HG03280 (cell line): ENCODE results near the gene PTPRN2.
"Not testable (repeated sequence)": the region's sequence is repeated elsewhere in the genome, so short reads cannot be mapped to it uniquely, and the experiment has no call there.

Experiments
- ATAC-seq: cut with Tn5 transposase; IDR thresholded peaks from one replicate; pipeline ENCODE4 v1.9.1; 2021; ENCODE audit warnings: mild to moderate bottlenecking, moderate library complexity; ENCODE audit not compliant: unreplicated experiment

The PTPRN2 gene

DNA sequence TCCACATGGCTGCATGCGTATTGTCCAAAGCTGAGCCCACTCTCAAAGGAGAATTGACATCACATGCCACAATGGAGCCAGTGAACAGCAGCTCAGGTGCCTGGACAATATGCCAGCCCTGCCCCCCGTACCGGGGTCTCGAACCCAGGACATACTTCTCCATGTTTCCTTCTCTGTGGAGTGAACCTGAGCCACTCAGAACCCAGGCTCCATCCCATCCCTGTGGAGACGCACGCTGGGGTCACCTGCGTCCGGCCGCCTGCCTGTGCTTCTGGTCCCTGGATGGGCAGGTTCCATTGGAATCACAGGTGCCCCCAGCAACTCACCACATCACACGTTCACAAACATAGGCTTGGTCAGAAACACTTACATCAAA lies 1021.0 kb downstream of the PTPRN2 start:
- no peak for ATAC-seq

DNA sequence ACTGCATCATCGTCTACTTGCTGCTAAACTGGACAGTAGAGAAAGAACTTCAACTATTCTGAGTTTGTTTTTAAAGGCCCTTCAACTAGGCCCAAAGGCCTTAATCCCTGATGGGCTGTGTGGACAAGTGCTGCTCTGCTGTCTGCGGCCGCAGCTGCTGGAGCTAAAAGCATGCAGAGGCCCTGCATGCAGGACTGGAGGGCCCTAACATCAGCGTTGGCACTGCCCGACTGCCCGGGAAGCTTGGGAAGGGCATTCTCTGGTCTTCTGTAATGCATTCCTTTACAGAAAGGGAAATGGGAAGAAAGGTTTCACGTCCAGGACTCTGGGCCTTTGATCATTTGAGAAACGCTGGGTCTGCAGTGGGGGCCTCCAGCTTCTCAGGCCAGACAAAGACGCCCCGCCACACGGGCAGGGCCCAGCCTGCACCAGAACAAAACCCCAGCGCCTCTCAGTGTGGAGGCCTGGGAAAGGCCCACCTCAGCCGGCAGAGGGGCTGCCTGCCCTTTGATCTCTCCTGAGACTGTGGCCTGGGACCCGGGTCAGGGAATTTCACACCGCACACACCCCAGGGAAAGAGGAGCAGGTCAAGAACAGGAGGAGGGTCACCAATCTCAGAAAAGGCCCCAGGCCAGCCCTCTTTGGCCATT lies 1021.5 kb downstream of the PTPRN2 start:
- no peak for ATAC-seq

DNA sequence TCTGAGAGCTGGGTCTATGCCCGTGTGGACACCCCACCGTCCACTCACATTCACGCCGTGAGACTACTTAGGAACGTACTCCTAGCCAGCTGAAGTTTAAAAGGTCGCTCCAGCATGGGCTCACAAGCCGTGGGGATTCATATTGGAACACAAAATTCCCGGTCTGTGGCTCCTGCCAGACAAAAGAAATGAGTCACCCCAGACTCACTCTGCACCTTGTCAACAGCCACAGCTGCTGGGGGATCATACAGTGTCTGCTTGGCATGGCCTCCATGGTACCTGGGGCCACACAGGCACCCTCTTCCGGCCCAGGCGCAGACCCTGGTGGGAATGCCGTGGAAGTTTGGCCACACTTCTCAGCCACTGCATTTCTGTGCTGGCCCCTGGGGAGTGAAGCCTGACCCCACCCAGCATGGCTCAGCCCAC lies 1022.4 kb downstream of the PTPRN2 start:
- no peak for ATAC-seq

DNA sequence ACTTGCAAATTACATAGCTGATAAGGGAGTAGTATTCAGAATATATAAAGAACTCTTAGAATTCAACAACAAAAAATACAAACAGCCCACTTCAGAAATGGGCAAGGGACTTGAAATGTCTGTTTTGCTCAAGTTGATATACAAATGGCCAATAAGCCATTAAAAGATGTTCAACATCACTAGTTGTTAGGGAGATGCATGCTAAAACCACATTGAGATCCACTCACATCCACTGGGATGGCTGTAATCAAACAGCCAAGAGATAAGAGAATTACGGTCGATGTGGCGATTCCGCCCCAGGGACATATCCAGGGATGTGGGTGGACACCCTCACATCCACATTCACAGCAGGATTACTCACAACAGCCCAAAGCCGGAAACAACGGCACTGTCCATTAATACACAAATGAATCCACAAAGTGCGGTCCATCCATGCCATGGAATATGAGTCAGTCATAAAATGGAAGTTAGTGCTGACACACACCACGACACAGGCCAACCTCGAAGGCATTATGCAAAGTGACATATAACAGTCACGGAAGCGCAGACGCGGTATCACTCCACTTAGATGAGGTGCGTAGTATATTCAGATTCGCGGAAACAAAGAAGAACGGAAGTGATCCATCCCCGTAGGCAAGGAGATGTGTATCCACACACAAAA lies 1023.0 kb downstream of the PTPRN2 start:
- no peak for ATAC-seq

DNA sequence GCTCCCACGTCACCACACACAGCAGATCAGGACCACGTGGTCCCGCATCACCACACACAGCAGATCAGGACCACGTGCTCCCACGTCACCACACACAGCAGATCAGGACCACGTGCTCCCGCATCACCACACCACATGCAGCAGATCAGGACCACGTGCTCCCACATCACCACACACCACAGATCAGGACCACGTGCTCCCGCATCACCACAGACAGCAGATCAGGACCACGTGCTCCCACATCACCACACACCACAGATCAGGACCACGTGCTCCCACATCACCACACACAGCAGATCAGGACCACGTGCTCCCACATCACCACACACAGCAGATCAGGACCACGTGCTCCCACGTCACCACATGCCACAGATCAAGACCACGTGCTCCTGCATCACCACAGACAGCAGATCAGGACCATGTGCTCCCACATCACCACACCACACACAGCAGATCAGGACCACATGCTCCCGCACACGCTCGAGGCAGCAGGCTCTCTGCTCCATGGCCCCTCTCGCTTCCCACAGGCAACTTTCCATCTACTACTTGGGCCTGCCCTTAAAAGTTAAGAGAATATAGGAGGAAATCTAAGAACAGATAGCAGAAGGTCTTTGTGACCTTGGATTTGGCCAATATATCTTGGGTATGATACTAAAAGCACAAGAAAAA lies 1024.0 kb downstream of the PTPRN2 start:
- ATAC-seq, result not testable (repeated sequence)

DNA sequence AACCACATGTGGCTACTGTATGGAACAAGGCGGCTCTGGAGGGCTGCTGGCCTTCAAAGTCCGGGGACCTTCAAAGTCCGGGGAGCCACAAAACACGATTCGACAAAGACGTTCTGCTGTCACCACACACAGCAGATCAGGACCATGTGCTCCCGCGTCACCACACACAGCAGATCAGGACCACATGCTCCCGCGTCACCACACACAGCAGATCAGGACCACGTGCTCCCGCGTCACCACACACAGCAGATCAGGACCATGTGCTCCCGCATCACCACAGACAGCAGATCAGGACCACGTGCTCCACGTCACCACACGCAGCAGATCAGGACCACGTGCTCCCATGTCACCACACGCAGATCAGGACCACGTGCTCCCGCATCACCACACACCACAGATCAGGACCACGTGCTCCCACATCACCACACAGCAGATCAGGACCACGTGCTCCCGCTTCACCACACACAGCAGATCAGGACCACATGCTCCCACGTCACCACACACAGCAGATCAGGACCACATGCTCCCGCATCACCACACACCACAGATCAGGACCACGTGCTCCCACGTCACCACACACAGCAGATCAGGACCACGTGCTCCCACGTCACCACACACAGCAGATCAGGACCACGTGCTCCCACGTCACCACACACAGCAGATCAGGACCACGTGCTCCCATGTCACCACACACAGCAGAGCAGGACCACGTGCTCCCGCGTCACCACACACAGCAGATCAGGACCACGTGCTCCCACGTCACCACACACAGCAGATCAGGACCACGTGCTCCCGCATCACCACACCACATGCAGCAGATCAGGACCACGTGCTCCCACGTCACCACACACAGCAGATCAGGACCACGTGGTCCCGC lies 1024.9 kb downstream of the PTPRN2 start:
- ATAC-seq, result not testable (repeated sequence)

DNA sequence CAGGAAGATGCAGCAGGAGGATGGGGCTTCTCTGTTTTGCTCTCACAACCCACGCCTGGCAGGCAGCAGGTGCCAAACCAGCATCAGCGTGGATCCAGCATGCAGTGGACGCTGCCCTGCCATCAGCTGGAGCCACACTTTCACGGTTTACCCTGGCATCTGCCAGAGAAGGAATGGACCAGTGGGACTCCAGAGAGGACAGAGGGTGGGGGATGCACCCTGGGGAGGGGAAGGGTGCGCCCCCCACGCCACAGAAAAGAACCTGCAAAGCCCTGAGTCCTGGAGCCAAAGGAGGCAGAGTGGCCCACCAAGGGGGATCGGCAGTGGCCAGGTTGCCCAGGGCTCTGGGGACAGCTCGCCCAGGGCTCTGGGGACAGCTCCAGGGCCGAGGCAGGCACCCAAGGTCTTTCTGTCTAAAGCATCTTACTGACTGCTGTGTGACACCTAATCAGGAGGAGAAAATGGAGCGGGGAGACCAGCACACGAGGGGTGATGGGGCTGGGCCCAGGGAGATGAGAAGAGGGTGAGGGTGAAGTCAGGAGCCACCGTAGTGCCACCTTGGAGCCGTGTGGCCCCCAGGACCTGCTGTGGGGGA lies 1025.7 kb downstream of the PTPRN2 start:
- ATAC-seq, result no peak

DNA sequence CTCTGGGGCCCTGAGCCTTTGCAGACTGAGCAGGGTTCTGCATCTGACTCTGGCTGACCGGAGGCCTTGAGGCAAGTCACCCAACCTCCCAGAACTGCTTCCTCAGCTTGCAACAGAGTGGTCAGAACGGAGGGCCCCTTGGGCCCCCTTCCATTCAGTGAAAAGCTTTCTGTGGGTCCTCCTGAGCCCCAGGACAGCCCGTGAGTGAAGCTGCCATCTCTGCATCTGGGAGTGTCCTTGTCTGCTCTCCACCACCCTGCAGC lies 1026.2 kb downstream of the PTPRN2 start:
- no peak for ATAC-seq

DNA sequence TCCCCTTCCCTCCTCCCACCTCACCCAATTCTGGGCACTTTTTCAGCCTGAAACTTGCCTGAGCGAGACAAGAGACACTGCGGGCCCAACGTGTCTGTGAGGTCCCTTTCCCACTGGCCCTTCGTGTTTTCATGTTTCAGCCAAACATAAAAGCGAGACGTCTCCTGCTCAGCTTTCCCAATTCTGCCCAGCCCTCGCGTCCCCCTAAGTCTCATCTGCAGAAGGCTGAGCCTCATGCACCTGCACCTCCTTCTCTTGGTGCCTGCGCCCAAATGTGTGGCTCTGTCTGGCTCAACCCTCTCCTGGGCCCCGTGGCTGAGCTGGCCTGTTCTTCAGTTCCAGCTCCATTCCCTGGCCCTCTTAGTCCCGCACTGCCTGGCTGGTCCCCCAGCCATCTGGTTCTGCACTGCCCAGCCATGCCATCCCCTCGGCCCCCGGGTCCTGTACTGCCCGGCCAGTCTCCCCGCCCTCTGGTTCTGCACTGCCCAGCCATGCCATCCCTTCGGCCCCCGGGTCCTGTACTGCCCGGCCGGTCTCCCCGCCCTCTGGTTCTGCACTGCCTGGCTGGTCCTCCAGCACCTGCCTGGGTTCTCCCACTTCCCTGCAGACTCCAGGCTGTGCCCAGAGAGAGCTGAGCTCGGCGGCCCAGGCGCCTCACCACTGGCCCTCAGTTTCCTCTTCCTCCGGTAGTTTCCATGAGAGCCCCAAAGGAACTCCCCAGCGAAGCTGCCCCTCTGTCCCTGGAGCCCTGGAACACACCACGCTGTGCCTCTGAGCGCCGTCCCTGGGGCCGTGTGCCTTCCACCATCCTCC lies 1026.7 kb downstream of the PTPRN2 start:
- ATAC-seq, result no peak

DNA sequence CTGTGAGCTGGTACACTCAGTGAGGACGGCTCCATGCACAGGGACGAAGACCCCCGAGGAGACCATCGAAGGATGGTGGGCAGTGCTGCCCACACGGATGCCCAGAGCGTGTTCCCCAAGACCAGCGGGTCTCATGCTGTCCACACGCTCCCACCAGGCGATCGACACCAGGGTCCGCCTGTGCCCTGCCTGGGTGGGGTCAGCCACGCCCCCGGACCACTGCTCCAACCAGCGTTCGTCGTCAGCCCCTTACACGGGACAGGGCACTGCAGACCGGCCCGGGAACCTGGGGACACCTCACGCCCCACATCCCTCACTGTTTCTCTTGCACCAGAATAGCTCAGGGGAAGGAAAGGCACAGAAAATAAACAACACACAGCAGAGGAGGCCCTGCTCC lies 1027.4 kb downstream of the PTPRN2 start:
- ATAC-seq, result no peak

DNA sequence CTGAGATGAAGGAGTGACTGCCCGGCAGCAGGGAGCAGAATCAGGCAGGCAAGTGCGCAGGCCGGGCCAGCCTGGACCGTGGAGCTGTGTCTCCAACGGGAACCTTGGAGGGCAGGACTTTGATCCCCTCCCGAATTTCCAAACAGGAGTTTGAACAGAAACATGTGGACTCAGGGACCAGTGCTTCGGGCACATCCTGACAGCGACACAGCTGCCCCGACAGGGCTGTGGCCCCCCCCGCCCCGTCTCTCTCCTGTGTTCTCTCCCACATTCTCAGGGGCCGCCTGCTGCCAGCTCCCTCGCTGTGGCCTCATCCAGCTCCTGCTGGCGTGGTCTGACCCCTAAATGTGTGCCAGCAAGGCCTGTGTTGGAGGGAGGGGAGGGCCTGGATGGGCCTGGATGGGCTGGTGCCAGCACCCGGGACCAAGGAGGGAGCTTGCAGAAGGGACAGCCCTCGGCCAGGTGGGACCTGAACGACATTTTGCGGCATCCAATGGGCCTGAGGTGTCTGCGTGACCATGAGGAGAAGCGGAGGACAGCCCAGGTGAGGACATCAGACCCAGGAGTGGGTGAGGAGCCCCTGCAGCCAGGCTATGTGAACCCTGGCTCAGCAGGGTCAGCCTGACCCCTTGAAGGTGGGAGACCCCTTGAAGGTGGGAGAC lies 1027.9 kb downstream of the PTPRN2 start:
- no peak for ATAC-seq

DNA sequence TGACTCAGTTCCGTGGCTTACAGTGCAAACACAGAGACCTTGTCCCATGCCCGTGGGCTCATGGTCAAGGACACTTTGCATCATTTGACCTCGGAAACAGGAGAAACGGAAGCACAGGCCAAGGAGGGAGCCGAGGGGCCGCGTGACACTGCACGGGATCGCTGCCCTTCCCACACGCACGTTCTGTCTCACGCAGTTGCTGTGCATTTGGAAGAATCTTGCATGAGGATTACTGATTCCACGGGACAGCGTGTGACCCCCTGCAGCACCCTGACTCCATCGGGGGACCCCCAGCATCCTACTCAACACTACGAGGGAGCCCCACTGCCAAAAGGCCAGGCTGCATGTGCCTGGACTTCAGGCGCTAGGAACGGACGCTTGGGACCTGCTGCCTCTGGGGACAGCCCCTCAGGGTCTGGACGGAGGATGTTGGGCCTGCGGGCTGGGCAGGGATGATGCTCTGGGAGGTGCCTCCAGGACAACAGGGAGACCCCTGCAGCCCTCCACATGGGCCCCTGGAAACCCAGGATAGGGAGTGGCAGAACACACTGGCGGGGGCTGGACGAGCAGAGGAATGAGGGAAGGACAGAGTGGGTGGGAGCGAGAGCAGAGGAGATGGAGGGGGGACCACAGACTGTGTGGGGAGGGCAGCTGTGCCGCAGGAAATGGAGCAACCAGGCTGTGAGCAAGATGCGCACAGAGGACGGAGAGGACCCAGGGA lies 1028.6 kb downstream of the PTPRN2 start:
- ATAC-seq, result no peak

DNA sequence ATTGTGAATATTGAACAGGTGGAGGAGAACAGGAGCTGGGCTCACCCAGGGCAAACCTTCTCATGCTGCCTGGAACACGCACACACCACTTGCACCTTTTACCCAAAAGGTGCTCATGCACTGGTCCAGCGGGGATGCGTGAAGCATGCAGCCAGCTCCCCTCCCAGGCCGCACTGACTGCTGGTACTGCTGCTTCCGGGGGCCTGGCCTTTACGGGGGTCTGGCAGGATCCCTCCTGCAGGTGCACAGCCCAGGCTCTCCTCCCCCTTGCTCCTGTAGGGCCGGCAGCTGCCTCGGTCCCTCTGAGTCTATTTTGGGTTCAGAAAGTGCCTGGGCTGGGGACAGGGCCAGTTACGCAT lies 1029.1 kb downstream of the PTPRN2 start:
- no peak for ATAC-seq

DNA sequence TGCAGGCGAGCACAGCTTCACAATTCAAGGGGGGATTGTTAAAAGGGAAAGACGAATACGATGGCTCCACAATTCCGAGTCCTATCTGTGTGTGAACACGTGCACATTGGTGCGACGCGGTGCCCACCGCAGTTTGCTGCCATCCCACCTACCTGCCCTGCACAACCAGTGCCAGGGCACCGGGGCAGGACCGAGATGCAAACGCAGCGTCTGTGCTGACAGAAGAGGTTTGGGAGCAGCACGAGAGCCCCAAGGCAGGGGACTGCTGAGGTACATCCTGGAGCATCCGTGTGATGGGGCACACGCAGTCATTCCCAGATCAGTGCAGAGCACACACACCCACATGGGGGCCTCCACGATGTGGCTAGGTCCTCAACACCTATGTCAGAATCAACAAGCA lies 1029.6 kb downstream of the PTPRN2 start:
- no peak for ATAC-seq

DNA sequence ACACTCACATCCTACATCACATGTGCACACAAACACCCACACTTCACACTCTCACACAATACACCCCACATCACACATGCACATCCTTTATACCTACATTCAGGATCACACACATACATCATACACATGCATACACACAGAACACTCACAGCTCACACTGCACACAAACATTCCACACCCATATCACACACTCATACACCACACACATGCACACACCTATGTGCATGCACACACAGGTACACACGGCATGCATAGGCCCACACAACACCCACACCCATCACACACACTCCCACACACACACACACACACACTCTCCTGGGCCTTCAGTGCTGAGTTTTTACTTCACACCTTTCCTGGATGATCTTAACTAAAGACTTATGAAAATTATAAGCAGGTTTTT lies 1030.4 kb downstream of the PTPRN2 start:
- no peak for ATAC-seq

DNA sequence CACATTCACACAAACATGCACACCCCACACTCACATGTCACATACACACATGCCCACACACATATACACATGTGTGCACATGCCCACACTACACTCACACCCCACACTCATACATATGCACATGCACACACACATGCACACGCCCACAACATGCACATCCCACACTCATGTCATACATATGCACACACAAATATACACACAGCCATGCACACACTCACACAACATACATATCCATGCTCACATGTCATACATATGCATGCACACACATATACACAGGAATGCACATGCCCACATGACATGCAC lies 1031.0 kb downstream of the PTPRN2 start:
- ATAC-seq, result no peak

DNA sequence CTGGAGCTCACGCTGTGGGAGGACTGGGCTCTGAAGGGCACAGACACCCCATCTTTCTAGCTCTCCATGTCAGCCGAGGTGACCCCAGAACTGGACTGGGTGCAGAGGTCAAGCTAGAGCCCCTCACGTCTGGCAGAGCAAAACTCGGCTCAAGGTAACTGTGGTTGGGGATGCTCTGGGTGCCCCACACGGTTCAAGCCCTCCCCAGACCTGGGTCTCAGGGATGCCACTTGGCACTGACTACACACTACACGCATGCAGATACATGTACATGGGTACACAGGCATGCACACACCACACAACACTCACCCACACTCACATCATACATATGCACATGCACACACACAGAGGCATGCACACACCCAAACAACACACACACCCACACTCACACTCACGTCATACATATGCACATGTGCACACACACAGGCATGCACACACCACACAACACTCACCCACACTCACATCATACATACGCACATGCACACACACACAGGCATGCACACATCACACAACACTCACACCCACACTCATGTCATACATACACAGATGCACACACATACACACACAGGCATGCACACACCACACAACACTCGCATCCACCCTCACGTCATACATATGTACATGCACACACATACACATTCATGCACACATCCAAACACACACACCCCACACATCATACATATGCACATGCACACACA lies 1031.5 kb downstream of the PTPRN2 start:
- no peak for ATAC-seq

DNA sequence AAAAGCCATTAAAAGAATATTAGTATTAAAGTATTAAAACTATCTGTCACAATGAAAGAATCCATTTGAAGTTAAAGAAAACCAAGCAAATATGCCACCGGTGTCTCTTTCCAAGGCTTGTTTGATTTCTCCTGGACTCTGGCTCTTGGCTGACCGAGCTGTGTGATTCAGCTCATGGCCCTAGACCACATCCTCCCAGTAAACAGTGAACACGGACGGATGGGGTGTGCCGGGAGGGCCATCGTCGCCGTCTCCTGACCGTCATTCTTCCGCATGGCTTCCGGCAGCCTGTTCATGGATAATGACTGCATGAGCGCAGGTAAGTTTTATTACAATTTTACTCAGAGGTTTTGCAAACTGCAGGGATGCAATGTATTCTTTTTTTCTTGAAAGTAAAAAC lies 1032.3 kb downstream of the PTPRN2 start:
- no peak for ATAC-seq
